Endodermal cell (in vitro differentiated cells): ENCODE measurements around the gene PLA2G7. TPM values are rescaled to one million over a fixed set of nuclear protein-coding genes. Genes with fewer than 3 reads are reported as not detected.

ENCODE experiments used
- DNase-seq: peaks from one replicate; pipeline ENCODE4 v3.0.0-alpha.2; 2017
- H3K27ac ChIP-seq: 2 replicates; pipeline ENCODE4 v1.5.1; 2013; ENCODE audit warnings: mild to moderate bottlenecking, low read depth, low read length, moderate library complexity
- H3K27me3 ChIP-seq: 2 replicates; pipeline ENCODE4 v1.6.1; 2013; ENCODE audit warnings: mild to moderate bottlenecking, low read length, moderate library complexity; ENCODE audit not compliant: insufficient read depth, control insufficient read depth, poor library complexity, severe bottlenecking
- H3K36me3 ChIP-seq: 2 replicates; pipeline ENCODE4 v1.7.0; 2013; ENCODE audit warnings: mild to moderate bottlenecking, low read length, moderate library complexity; ENCODE audit not compliant: control insufficient read depth, insufficient read depth
- H3K4me1 ChIP-seq: one replicate; pipeline ENCODE4 v1.7.0; 2013; ENCODE audit warnings: low read length; ENCODE audit not compliant: control insufficient read depth, insufficient read depth
- H3K4me3 ChIP-seq: 2 replicates; pipeline ENCODE4 v1.5.1; 2013; ENCODE audit warnings: mild to moderate bottlenecking, low read length, moderate library complexity
- H3K9ac ChIP-seq: 2 replicates; pipeline ENCODE4 v1.6.1; 2013; ENCODE audit warnings: mild to moderate bottlenecking, low read length, moderate library complexity; ENCODE audit not compliant: poor library complexity, severe bottlenecking; ENCODE audit errors: extremely low read depth
- H3K9me3 ChIP-seq: 2 replicates; pipeline ENCODE4 v1.6.1; 2013; ENCODE audit warnings: mild to moderate bottlenecking, low read length, moderate library complexity; ENCODE audit not compliant: control insufficient read depth
- H3K27ac Mint-ChIP-seq: 2 replicates; pipeline ENCODE4 v1.8.0; 2020; ENCODE audit warnings: mixed read lengths
- H3K27me3 Mint-ChIP-seq: 2 replicates; pipeline ENCODE4 v1.8.0; 2021; ENCODE audit warnings: mild to moderate bottlenecking, mixed read lengths; ENCODE audit not compliant: insufficient read depth
- H3K36me3 Mint-ChIP-seq: 2 replicates; pipeline ENCODE4 v1.8.0; 2020; ENCODE audit warnings: low read depth, mixed read lengths
- H3K4me1 Mint-ChIP-seq: 2 replicates; pipeline ENCODE4 v1.8.0; 2020; ENCODE audit warnings: mixed read lengths
- H3K4me3 Mint-ChIP-seq: 2 replicates; pipeline ENCODE4 v1.8.0; 2020; ENCODE audit warnings: mild to moderate bottlenecking, moderate library complexity, mixed read lengths
- H3K9me3 Mint-ChIP-seq: 2 replicates; pipeline ENCODE4 v1.8.0; 2020; ENCODE audit warnings: mild to moderate bottlenecking, mixed read lengths
- WGBS, 2 experiments: methylation state at CpG; one replicate each; pipeline versions ENCODE4 v1.1.5 to v1.1.7; 2013; ENCODE audit warnings: missing lambda C conversion rate in 2 of 2, mixed read lengths in 1 of 2; ENCODE audit not compliant: insufficient coverage in 1 of 2, insufficient read length in 1 of 2; 5-methylcytosine and 5-hydroxymethylcytosine counted together
- long read RNA-seq, 4 experiments: library from polyadenylated mRNA in 2 of 4; library from RNA in 1 of 4; library from capped mRNA in 1 of 4; stranded (forward) in 3 of 4; unstranded in 1 of 4; transcript quantifications; one replicate each; pipeline ENCODE4 v2.0.0, GENCODE V29; 2020 to 2021; ENCODE audit warnings: inconsistent platforms in 1 of 4
- polyA plus RNA-seq, 2 experiments: library from polyadenylated mRNA; stranded (reverse); fragments of 50-300 nt; gene quantifications; one replicate each; pipeline ENCODE4 v1.2.3, GENCODE V29; 2013
- total RNA-seq, 2 donors: library from RNA; stranded (reverse); fragmentation: NEBNext Ultra II Directional in 1 of 2; extraction: Animal tissue kit (Norgen Biotek cat#: 25700) in 1 of 2; gene quantifications; 2 replicates in 1 of 2; 3 replicates in 1 of 2; pipeline ENCODE4 v1.2.1, GENCODE V29; 2021
- TF ChIP-seq, protein P1 (sequence below): fragments of 200-600 bp; sonication (generic); conservative IDR thresholded peaks from 2 replicates; pipeline ENCODE4 v1.5.0; 2021; ENCODE audit warnings: antibody characterized with exemption, mild to moderate bottlenecking

PLA2G7 gene
- total RNA-seq, result 1 to 10 TPM; 1.1 to 3.2 TPM
- polyA plus RNA-seq (2013, experiment 1 of 2), result 0.39 TPM
- polyA plus RNA-seq (2013, experiment 2 of 2), result 0.33 TPM
- long read RNA-seq, experiment 1, partial matches to known transcripts, result 1 of 2 reads
- long read RNA-seq, experiment 1, other reads (novel, unspliced or antisense), result 1 of 2 reads
- long read RNA-seq, experiment 2, partial matches to known transcripts, result 0 of 8 reads
- long read RNA-seq, experiment 2, other reads (novel, unspliced or antisense), result 7 of 8 reads
- long read RNA-seq, experiment 3, partial matches to known transcripts, result 0 of 3 reads
- long read RNA-seq, experiment 3, other reads (novel, unspliced or antisense), result 1 of 3 reads
- long read RNA-seq, experiment 4, partial matches to known transcripts, result 0 of 4 reads
- long read RNA-seq, experiment 4, other reads (novel, unspliced or antisense), result 3 of 4 reads

DNA sequence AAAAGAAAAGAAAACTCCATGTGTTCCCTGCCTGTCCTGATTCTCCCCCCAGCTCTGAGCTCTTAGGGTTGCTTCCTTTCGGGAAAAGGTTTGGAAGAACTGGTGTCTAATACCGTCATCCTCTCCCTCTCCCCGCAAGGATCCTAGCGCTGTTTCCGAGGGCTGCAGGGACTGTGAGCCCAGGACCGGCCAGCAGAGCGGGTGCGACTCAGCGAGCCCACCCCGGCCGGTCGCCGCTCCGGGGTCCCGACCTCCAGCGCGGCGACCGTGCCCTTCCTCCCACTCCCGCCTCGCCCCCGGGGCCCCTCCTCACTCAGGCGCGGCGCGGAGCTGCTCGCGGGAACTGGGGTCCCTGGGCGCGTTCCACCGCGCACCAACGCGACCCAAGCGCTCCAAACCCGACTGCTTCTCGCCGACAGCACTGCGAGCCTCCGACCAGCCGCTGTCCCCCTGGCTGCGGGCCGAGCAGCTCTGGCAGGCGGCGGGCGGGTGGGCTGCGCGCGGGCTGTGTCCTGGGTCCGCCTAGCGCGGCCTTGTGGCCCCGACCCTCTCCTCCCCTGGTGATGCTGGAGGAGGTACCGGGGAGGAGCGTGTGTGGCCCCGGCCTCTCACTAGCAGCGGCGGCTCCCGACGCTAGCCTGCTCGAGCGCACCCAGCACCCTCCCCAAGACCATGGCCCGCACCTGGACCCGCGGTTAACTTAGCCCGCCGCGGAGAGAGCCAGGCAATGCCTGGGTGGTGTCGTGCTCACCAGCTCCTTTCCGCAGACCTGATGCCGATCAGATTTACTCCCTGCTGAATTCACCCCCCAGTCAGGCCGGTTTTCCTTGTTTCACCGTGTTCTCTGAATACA lies at the start of gene PLA2G7:
PLA2G7 (minus strand) TSS at position 509 of the 853 bp plus-strand sequence. CDS start 12,484 bp downstream, outside the sequence.
- Mint-ChIP-seq H3K4me1 (peaks cover 2% of the 10 kb centered on the region), H3K27me3 (peaks cover 30% of the 10 kb centered on the region), H3K9me3 (no peaks in the 10 kb centered on the region), H3K4me3 (peak within 1 kb of the TSS; percentile 69), H3K36me3 (no peaks in the 10 kb centered on the region), H3K27ac (peak within 1 kb of the TSS; percentile 23)
- Histone ChIP-seq H3K36me3 (no peaks in the 10 kb centered on the region), H3K4me3 (peak within 1 kb of the TSS; percentile 85), H3K27ac (no peak within 1 kb of the TSS), H3K27me3 (peaks cover 26% of the 10 kb centered on the region), H3K9ac (peak within 1 kb of the TSS; percentile 18), H3K9me3 (no peaks in the 10 kb centered on the region), H3K4me1 (no peaks in the 10 kb centered on the region)
- 0% methylated on average over 17 to 73 of the region's 73 CpGs for WGBS, 2 experiments
- TF ChIP-seq, protein P1, sequence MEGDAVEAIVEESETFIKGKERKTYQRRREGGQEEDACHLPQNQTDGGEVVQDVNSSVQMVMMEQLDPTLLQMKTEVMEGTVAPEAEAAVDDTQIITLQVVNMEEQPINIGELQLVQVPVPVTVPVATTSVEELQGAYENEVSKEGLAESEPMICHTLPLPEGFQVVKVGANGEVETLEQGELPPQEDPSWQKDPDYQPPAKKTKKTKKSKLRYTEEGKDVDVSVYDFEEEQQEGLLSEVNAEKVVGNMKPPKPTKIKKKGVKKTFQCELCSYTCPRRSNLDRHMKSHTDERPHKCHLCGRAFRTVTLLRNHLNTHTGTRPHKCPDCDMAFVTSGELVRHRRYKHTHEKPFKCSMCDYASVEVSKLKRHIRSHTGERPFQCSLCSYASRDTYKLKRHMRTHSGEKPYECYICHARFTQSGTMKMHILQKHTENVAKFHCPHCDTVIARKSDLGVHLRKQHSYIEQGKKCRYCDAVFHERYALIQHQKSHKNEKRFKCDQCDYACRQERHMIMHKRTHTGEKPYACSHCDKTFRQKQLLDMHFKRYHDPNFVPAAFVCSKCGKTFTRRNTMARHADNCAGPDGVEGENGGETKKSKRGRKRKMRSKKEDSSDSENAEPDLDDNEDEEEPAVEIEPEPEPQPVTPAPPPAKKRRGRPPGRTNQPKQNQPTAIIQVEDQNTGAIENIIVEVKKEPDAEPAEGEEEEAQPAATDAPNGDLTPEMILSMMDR, result peak; percentile 53
- peak; percentile 86 for DNase-seq

DNA sequence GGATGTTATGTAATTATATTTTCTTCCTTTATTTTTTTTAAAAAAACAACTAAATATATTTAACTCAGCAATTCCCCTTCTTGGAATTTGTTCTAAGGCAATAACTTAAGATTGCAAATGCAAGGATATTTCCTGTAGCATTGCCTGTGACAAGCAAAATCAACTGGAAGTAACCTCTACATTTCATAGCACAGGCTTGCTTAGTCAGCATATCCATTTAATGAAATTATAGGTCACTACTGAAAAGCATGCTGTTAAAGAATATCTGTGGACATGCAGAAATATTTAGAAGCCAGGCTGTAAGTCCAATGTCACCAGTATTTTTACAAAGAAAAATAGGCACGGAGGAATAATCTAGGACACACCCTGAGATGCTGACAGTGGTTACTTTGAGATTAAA lies 49.4 kb upstream of the PLA2G7 start:
- Mint-ChIP-seq H3K27ac (no peak overlapping the region), H3K36me3 (no peaks in the 10 kb centered on the region)
- WGBS, 2 experiments, result 94 to 100% methylated on average over 1 of the region's 1 CpG

More for the DNA sequence above, 49.4 kb upstream of the PLA2G7 start:
- Mint-ChIP-seq H3K27me3 (peaks cover 3% of the 10 kb centered on the region), H3K4me3 (no peak overlapping the region), H3K4me1 (peaks cover 12% of the 10 kb centered on the region), H3K9me3 (no peaks in the 10 kb centered on the region)
- Histone ChIP-seq H3K4me1 (peaks cover under 1% of the 10 kb centered on the region), H3K27ac (no peak overlapping the region), H3K9me3 (no peaks in the 10 kb centered on the region), H3K36me3 (no peaks in the 10 kb centered on the region), H3K4me3 (no peak overlapping the region), H3K9ac (no peak overlapping the region), H3K27me3 (no peaks in the 10 kb centered on the region)
- no peak for DNase-seq
- TF ChIP-seq, protein P1, result no peak
